LNCaP clone FGC (cell line): ENCODE measurements around the gene HUWE1.
"Not testable (repeated sequence)": the region's sequence is repeated elsewhere in the genome, so short reads cannot be mapped to it uniquely, and the experiment has no call there.

Source experiments
- DNase-seq: peaks from one replicate; pipeline ENCODE4 v3.0.0-alpha.2; 2011; ENCODE audit warnings: low read depth
- H3K4me3 ChIP-seq: 2 replicates; pipeline ENCODE4 v1.5.1; 2011; ENCODE audit warnings: mild to moderate bottlenecking, low read depth, low read length, control low read depth
- CTCF ChIP-seq: IDR thresholded peaks from 2 replicates; pipeline ENCODE4 v1.5.1; 2012; ENCODE audit warnings: mild to moderate bottlenecking; ENCODE audit not compliant: control insufficient read depth, insufficient read depth; ENCODE audit errors: extremely low read depth

HUWE1 gene

GRCh38 chrX:53544936-53545335, 141.6 kb downstream of the HUWE1 start:
- no peak for DNase-seq
- TF ChIP-seq CTCF, result no peak
- no peak overlapping the region for H3K4me3 ChIP-seq

- TF ChIP-seq CTCF, result no peak
- no peak for DNase-seq
Measured at GRCh38 chrX:53538781-53539180, 147.7 kb downstream of the HUWE1 start.

GRCh38 chrX:53531255-53531966, 155.1 kb downstream of the HUWE1 start:
- not testable (repeated sequence) for DNase-seq, H3K4me3 ChIP-seq

More at GRCh38 chrX:53538781-53539180, 147.7 kb downstream of the HUWE1 start:
- no peak overlapping the region for H3K4me3 ChIP-seq

- DNase-seq, result no peak
- no peak for TF ChIP-seq CTCF
Measured at GRCh38 chrX:53526999-53527398, 159.5 kb downstream of the HUWE1 start.

GRCh38 chrX:53511322-53511721, 175.2 kb downstream of the HUWE1 start:
- TF ChIP-seq CTCF, result no peak
- no peak overlapping the region for H3K4me3 ChIP-seq
- no peak for DNase-seq

More at GRCh38 chrX:53526999-53527398, 159.5 kb downstream of the HUWE1 start:
- no peak overlapping the region for H3K4me3 ChIP-seq

GRCh38 chrX:53504035-53504434, 182.5 kb downstream of the HUWE1 start:
- not testable (repeated sequence) for H3K4me3 ChIP-seq, DNase-seq

GRCh38 chrX:53494436-53494835, 192.1 kb downstream of the HUWE1 start:
- DNase-seq, result no peak
- no peak for TF ChIP-seq CTCF

GRCh38 chrX:53486285-53486684, 200.2 kb downstream of the HUWE1 start:
- no peak overlapping the region for H3K4me3 ChIP-seq
- no peak for TF ChIP-seq CTCF
- DNase-seq, result no peak

More at GRCh38 chrX:53494436-53494835, 192.1 kb downstream of the HUWE1 start:
- no peak overlapping the region for H3K4me3 ChIP-seq
